Stimulated activated CD4-positive, alpha-beta T cell treated with anti-CD3 and anti-CD28 coated beads, Interleukin-15, amount 100 ng/mL, for 48 hours (primary cell): ENCODE data around the gene TMEM238L.

Experiments used
- DNase-seq, 2 donors: peaks; one replicate each; pipeline ENCODE4 v3.0.0-alpha.2; 2020; ENCODE audit warnings: low read depth in 2 of 2

The TMEM238L gene

DNA sequence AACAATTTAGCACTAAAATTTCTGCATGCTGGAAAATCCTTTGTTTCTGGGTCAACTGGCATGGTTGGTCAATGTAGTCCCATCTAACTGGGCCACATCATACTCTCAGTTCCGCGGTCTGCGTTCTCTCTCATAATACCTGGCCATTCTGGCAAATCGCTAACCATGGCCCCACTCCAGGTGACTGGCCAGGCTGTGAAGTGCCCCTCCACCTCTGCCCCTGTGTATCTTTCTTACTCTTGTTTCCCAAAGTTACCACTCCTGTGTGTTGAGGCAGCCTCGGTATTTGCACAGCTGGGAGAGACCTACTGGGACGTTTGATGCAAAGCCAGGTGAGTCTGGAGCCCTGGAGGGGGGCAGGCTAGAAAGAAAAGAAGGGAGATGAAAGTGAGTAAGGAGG, 2.0 kb upstream of the TMEM238L start:
- DNase-seq: no peak

DNA sequence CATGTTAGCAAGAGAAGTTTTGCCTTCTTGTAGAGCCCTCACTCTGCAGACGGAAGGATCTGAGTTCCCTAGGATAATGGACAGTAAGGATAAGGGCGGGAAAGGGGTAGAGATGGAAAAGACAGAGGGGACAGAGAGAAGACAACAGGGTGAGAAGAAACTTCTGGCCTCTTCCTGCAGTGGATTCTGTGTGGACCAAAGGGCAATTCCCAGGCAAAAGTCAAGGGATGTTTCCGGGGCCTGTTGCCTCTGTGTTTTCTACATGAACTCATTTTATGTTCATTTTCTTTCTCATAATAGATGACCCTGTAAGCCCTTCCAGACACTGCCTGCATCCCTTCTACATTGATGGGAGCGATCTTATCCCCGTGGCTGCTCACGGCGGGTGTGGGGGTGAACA, 647 bp upstream of the TMEM238L start:
- DNase-seq: no peak

DNA sequence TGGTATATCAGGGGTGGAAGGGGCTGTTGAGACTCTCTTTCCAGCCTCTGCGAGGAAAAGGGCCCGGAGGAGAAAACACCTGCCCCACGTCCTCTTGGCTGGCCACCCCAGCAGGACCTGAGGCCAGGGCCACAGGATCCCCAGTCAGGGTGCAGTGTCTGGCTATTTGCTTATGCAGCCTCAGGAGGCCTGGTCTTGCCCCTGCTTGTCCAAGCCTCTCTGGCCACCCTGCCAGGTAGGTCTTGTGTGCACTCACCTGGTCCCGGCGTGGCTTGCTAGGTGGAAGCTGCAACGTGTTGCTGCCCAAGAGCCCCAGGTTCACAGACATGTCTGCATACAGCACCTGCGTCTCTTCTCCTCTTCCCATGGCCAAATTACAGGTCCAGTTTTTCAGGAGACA, 549 bp downstream of the TMEM238L start:
- no peak for DNase-seq

DNA sequence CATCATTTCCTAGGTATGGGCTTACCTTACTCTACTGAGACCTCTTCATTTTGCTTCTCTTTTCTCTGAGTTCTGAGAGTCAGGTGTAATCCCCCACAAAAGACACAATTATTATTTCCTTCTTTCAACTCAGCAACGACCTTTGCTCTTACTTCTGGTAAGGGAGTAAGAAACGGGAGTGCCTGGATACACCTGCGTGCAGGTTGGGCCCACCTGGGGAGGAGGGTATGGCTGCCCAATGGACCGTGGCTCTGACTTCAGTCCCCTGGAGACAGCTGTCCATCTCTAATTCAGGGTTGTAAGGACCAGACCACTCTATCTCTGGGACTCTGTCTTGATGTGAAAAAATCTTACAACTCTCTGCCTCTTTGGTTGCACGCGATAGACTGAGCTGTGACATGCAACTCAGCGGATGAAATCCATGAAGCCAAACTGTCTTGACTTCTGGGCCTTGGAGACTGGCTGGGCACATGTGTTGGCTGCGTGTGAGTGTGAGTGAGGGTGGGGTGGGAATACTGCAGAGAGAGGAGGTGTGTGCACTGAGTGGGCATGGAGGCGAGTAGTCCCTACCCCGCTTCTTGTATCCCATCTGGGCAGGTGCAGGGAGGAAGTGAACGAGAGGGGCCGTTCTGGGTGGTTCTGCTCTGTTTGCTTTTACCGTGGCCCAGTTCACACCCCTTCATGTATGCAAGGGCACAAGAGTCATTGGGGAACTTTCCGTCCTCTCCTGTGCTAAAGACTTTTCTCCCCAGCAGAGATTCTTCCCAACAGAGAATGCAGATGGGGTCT, 1.2 kb downstream of the TMEM238L start:
- DNase-seq: no peak

DNA sequence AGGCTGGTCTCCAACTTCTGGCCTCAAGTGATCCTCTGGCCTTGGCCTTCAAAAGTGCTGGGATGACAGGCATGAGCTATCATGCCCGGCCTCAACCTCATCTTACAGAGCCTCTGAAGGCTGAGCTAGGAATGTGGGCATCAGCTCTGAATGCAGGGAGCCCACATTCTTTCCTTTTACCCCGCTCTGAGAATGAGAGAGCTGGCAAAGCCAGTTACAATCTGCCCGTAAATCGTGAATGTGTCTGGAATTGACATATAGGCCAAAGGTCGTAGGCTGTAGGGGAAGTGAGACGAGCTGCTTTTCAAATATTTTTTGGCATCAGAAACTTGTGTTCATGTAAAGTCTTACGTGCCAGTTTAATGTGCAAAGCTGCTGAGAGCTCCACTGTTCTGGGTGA, 4.5 kb downstream of the TMEM238L start:
- no peak for DNase-seq

DNA sequence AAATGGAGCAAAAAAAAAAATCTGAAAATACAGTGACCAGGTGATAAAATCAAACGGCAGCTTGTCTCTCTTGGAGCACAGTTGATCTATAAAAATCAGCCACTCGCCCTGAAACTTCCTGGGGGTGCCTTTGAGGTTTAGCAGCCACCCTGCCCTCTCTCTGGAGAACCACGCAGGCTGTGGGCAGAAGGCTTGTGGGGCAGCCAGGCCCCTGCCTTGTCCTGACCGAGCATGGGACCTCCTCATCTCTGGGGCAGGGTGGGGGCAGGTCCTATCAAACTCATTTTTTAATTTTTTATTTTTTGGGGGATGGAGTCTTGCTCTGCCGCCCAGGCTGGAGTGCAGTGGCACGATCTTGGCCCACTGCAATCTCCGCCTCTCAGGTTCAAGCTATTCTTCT, 5.0 kb downstream of the TMEM238L start:
- no peak for DNase-seq

DNA sequence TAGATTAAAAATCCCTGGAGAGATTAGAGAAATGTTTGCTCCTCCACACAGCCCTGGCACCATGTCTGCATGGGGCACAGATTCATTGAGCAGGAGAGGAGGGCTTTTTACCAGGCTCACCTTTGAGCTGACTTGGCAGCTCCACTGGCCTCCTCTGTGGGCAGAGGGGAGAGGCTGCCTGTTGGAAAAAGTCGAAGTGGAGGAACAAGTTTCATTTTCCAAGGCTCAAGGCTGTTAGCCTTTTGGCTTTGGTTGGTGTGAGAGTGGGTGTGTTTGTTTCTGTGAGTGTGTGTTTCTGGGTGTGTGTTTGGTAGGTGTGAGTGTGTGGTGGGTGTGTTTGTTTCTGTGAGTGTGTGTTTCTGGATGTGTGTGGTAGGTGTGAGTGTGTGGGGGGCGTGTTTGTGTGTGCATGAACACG, 5.6 kb downstream of the TMEM238L start:
- DNase-seq: no peak

DNA sequence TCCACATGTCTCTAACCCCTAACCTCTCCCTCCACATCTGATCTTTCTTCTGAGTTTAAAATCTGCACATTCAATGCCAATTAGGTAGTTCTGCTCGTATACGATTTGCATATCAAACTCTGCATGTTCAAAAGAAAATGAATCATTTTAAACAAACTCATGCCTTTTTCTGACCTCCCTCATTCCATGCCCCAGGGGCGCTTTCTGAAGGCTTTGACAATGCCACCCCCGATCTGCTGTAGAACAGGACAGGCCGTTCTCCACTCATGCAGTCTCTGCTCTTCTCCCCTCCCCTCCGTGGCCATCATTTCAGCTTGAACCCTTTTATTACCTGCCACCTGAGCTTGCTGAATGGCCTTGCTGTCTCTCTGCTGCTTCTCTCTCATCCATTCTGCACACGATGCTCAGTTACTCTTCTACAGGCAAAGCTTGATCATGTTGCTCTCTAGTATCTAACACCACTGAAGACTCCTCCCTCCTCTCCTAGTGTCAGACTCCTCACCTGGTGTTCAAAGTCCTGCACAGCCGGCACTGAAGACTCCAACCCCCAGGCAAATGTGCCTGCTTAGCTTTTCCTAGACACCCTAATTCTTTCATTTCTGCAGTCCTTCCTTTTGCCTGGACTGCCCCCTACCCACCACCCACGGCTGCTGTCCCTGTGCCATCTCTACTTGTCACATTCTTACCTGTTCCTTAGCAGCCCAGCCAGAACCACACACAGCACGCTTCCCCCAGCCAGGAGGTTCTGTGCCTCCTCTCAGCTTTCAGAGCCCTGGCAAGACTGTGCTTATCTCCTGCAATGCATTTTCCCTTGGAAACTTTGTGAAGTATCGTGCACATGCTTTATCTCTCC, 6.2 kb downstream of the TMEM238L start:
- no peak for DNase-seq

DNA sequence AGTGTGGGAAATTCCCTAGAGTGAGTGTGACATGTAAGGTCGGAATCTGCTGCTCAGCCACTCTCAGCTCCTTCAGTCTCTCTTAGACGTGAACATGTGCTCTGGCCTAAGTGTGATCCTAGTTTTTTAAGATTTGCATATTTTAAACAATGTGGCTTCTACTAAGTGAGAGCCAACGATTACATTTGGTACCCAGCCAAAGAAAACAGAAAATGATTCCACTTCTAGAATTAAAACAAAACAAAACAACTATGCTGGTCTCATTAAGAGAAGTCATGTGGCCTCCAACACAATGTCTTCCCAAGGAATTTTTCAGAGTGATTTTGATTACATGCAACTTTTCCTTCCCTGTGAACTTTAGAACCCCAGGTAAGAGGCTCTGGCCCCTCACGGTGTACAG, 10.1 kb downstream of the TMEM238L start:
- DNase-seq: no peak

DNA sequence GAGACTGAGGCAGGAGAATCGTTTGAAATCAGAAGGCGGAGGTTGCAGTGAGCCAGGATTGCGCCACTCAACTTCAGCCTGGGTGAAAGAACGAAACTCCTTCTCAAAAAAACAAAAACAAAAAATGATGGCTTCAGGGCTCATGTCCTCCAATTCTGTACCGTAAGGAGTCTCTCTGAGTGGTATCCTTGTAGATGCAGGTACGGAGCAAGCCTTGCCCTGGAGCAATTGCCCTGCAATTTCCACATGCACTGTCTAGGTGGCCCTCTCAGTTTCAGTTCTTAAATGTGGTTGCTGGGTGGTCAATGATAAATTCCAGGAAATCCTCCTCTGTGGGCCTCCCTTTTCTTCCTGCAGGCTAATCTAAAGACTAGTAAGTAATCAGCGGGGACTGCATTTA, 10.6 kb downstream of the TMEM238L start:
- DNase-seq: no peak

DNA sequence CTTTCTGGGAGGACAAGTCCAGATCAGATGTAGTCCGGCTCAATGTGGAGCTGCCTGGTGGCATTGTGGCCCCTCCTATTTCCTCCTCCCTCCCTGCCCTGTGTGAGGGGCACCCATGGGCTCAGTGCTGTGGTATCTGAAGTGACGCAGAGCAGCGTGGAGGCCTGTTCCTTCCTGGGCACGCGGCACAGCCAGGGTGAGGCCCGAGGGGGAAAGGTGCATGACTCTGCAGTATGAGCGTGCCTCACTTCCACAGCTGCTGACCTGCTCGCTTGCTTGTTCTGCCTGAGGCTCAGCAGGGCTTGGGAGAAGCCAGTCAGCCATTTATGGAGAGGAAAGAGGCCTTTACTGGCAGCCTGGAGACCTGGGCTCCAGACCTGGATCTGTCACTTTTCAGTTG, 11.7 kb downstream of the TMEM238L start:
- no peak for DNase-seq

DNA sequence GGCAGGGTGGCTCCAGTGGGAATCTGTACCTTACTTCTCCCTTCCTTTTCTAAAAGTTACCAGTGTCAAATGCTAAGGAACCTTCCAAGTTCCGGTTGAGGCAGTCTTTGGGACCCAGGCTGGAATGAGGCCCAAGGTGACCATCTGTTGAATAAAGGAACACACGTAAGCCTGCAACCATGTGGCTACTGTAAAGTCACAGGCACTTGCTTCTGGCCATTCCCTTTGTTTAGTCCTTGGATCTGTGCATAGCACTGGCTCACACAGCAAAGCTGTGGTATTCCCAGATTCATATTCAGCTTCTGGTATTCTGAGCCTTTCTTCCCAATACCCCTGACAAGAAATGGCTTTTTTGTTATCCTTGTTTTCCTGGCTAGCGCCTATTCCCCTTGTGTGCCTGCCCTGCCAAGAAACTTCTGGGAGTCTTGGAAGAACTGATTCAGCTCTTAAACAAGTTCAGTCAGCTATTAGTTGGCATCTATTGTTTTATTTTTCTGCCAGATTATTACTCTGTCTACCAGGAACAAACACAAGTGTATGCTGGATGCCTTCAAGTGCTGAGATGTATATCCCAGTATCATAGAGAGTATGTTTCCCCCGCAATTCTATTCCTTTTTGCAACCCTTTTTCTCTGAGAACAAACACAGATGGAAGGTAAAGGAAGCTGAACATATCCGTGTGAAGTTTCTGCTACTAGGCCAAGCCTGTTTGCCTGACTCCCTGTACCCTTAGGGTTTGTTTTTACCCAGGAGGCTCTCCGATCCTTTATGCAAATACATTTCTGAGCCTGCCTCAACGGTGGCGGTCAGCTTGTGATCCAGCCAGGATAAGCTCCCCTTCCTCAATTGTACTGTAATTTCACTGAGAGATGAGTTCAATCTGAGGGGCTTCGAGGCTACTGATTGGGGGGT, 13.2 kb downstream of the TMEM238L start:
- DNase-seq: no peak

DNA sequence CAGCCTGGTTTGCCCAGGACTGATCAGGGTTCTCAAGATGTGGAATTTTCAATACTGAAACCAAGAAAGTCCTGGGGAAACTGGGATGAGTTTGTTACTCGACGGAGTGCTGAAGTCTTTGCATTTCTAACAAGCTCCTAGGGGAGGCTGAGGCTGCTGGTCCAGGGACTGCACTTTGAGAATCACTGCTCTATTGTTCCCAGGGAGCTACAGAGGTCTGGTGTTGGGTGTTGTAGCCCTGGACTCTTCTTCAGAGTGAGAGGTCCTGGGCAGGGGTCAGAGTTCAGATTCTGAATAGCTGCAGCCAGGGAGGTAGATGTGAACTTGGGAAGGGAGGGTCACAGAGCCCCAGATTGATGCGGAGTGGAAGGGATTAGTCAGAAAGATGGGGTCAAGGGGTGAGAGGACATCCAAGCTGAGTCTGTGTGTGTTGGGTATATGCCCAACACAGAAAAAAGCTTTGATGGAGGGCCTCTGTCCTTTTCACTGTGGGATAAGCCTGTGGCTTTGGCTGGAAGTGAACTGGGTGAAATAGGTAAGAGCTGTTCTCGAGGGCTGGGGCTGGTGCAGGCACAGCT, 14.1 kb downstream of the TMEM238L start:
- no peak for DNase-seq

DNA sequence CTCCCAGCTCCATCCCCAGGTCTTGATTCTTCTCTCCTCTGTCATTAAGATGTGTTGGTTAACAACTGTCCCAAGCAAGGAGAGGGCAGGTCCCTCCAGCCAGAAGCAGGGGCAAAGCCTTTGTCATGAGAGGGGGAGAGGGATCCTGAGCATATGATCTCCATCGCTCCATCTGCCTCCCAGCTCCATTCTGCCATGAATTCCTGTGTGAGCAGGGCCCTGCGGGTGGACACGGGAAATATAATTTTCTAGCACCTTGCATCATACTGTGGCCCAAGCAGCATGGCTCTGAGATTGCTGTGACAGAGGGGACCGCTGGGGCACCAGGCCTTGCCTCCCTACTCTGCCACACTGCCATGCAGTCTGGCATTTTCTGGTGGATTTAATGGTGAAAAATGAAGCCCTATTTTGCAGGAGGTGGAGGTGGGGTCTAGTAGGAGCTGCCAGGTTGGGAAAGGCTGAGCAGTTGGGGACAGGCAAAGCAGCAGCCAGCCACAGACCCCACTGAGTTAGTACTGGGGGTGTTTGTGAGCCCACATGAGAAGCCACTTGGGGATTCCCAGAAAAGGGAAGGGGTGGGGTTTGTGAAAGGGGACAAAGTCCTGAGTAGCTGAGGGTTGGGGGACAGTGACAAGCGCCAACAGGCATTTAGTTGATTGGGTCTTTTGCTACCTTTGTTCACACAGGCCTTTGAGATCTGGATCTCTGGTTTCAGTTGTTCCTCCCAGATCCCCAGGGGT, 16.4 kb downstream of the TMEM238L start:
- DNase-seq: no peak

DNA sequence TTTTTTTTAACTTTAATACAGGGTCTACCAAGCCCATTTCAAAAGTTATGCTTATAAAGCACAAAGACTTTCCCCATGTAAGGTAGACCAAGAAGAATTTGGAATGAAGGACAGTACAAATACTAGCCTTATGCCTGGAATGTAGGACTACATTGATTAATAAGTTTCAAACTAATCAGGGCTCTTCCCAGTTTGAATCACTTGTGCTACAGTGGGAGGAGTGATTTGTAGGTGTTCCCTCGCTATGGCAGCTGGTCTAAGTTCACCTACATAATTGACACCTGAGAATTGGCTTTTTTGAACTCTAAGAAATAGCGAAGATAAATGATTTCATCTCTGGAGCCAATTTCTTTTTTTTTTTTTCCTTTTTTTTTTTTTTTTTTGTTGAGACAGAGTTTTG, 18.6 kb downstream of the TMEM238L start:
- DNase-seq: no peak

DNA sequence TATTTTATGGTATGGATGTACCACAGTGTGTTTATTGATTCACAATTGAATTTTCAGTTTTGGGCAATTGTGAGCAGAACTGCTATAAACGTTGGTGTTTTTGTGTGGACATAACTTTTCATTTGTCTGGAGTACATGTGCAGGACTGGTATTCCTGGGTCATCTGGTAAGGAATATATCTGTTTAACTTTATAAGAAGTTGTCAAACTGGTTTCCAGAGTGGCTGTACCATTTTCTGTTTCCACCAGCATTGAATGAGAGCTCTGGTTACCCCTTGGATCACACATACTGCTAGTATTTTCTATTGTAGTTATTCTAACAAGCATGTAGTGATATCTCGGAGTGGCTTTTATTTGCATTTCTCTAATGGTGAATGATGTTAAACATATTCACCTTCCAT, 24.3 kb downstream of the TMEM238L start:
- DNase-seq: no peak

DNA sequence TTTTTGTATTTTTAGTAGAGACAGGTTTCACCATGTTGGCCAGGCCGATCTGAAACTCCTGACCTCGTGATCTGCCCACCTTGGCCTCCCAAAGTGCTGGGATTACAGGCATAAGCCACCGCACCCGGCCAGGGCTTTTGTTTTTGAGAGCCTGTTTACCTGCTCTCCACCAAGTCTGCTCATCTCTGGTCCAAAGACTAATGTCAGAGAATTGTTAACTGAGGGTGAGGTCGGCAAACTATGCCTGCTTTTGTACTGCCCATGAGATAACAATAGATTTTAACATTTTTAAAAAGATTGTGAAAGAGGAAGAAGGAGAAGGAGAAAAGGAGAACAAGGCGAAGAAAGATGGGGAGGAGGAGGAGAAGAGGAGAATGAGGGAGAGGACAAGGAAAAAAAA, 26.0 kb downstream of the TMEM238L start:
- DNase-seq: no peak

DNA sequence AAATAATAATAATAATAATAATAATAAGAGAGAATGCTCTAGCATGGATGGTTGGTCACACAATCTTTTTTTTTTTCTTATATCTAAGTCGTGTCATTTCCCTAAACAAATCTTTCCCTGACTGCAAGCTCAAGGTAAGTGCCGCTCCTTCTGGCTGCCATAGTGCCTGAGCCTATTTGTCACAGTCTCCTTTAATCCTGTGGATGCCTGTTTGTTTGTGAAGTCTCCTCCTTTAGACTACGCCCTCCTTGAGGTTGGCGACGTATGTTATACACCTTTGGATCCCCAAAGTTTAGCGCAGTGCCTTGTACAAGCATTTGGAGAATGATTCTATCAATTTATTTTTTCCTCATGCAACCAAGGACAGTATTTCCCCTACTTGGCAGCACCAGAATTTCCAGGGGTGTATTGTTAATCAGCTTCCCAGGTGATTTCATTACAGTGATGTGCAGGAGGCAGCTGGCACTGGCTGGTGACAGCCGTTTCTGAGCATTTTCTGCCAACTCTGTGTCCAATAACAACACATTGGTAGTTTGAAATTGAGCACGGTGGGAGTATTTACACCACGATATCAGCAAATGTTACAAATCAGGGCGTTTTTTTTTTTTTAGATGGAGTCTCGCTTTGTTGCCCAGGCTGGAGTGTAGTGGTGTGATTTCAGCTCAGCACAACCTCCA, 26.6 kb downstream of the TMEM238L start:
- no peak for DNase-seq

DNA sequence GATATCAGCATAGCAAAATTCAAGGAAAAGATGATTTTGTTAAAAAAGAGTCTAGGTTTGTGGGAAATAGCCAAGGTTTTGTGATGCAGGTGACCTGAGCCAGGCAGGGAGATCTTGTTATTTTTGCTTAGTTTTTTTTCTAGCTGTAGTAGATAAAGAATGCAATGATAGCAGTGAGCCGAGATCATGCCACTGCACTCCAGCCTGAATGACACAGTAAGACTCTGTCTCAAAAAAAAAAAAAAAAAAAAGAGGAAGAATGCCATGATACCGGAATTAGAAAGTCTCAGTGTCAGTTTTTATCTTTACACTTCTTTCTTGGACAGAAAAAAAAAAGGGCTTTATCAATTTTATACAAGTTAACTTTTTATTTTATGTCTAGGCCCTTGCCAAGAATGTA, 27.5 kb downstream of the TMEM238L start:
- no peak for DNase-seq

DNA sequence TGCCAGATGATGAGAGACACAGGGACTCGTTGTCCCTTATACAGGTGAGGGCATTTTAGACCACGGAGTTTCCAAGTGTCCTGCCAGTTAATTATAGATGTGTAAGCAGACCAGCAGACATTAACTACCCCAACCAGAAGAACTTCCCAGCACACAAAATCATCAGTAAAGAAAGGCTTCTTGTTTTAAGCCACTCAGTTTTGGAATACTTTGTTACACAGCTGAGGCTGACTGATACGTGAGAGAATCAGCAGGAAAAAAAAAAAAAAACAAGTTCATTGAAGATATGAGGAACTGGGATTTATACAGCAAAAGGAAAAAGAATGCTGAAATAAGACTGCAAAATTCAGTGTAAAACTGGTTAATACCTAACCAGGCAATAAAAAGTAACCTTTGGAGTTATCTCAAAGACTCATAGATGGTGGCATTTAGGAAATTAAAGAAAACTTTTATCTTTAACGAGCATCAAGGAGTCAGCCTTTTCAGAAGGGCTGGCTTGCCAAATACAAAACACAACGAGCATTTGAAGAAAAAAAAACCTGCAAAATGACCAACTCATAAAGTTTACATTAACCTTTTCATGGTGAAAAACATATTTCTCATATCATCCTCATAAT, 28.1 kb downstream of the TMEM238L start:
- DNase-seq: no peak
